ENCODE measurements around the gene PPP1R12B.

GRCh38 chr1:202619505-202619904 lies 271.0 kb downstream of the PPP1R12B start:
- TF ChIP-seq CTCF (IDR thresholded peaks at IDR 0.05; ENCODE audit: extremely low read depth in 1 of 2, insufficient read depth in 1 of 2, low read depth in 1 of 2, low read length in 2 of 2) (no peak), GATA2 (IDR thresholded peaks at IDR 0.05; ENCODE audit: insufficient read depth, insufficient read length, low read depth, low read length) (no peak), POLR2AphosphoS5 (IDR thresholded peaks at IDR 0.05; ENCODE audit: insufficient read depth, low read depth, low read length) (no peak), EZH2 (IDR thresholded peaks at IDR 0.05; ENCODE audit: borderline replicate concordance, low read depth, low read length, severe bottlenecking) (no peak), POLR2A (IDR thresholded peaks at IDR 0.05; ENCODE audit: low read depth, low read length) (no peak), MAX (IDR thresholded peaks at IDR 0.05; ENCODE audit: insufficient read depth, insufficient read length) (no peak), MYC (IDR thresholded peaks at IDR 0.05; ENCODE audit: low read depth, low read length) (no peak)
